Sigmoid colon (tissue), 7 donors: Measurements from ENCODE around the gene RHCE. TPM values are rescaled to one million over a fixed set of nuclear protein-coding genes. Genes with fewer than 3 reads are reported as not detected.
A peak's percentile ranks its signal among the peaks of the same experiment; 100 is the strongest.
"Not testable (repeated sequence)": the region's sequence is repeated elsewhere in the genome, so short reads cannot be mapped to it uniquely, and the experiment has no call there.

ENCODE experiments used
- DNase-seq: peaks from one replicate; pipeline ENCODE4 v3.0.0-alpha.2; 2019
- H3K27ac ChIP-seq, 4 donors: fragments of 200-600 bp; sonication (generic); one replicate each; pipeline ENCODE4 v1.5.1; 2016 to 2019; ENCODE audit warnings: mild to moderate bottlenecking in 1 of 4
- H3K27me3 ChIP-seq, 3 donors: fragments of 200-600 bp; sonication (generic); one replicate each; pipeline ENCODE4 v1.5.1; 2019; ENCODE audit warnings: mild to moderate bottlenecking in 1 of 3
- H3K36me3 ChIP-seq, 4 donors: fragments of 200-600 bp; sonication (generic); one replicate each; pipeline ENCODE4 v1.5.1; 2016 to 2019
- H3K4me1 ChIP-seq, 4 donors: fragments of 200-600 bp; sonication (generic); one replicate each; pipeline ENCODE4 v1.5.1; 2017 to 2019
- H3K4me3 ChIP-seq, 4 donors: fragments of 200-600 bp; sonication (generic); one replicate each; pipeline ENCODE4 v1.5.1; 2017 to 2019; ENCODE audit warnings: mild to moderate bottlenecking in 2 of 4, moderate library complexity in 1 of 4
- H3K9me3 ChIP-seq, 4 donors: fragments of 200-600 bp in 3 of 4; sonication (generic) in 3 of 4; one replicate each; pipeline versions ENCODE4 v1.5.1 to v1.6.1; 2013 to 2019
- CTCF ChIP-seq, 4 experiments: fragments of 450-650 bp in 3 of 4; fragments of 200-600 bp in 1 of 4; IDR thresholded peaks; one replicate each; pipeline ENCODE4 v1.5.1; 2016 to 2019; ENCODE audit warnings: antibody characterized with exemption in 4 of 4, mild to moderate bottlenecking in 3 of 4, moderate library complexity in 2 of 4
- EP300 ChIP-seq, 4 donors: sonication (generic); formaldehyde crosslinking; IDR thresholded peaks; one replicate each; pipeline ENCODE4 v1.6.1; 2017; ENCODE audit warnings: antibody characterized with exemption in 4 of 4
- POLR2A ChIP-seq, 2 donors: fragments of 450-650 bp; IDR thresholded peaks; one replicate each; pipeline ENCODE4 v1.6.1; 2016; ENCODE audit warnings: antibody characterized with exemption in 2 of 2, mild to moderate bottlenecking in 2 of 2, moderate library complexity in 2 of 2
- POLR2AphosphoS5 ChIP-seq, 4 donors: sonication (generic); formaldehyde crosslinking; IDR thresholded peaks; one replicate each; pipeline ENCODE4 v1.6.1; 2017; ENCODE audit warnings: antibody characterized with exemption in 4 of 4
- WGBS, 2 donors: extraction: QIAGEN DNeasy Blood & Tissue Kit; methylation state at CpG; one replicate each; pipeline ENCODE4 v1.1.7; 2013; 5-methylcytosine and 5-hydroxymethylcytosine counted together
- intact Hi-C: fragments of 100-400 bp; cut with DNase I; formaldehyde crosslinking; loops from one replicate; pipeline ENCODE4 v1.15.1; 2023
- polyA plus RNA-seq, 3 donors: library from polyadenylated mRNA; stranded (reverse); fragments of 200-250 nt; gene quantifications; one replicate each; pipeline ENCODE4 v1.2.3, GENCODE V29; 2013
- total RNA-seq, 4 donors: library from RNA; depleted of rRNA; stranded (reverse); fragments of >200 nt; gene quantifications; one replicate each; pipeline ENCODE4 v1.1.0, GENCODE V29; 2016
- donor health status: healthy with polysubstance abuse.
- donor health status: Bipolar disorder and iron deficiency.
- donor health status: healthy.

Gene RHCE
- total RNA-seq (under 1 TPM in 2 of 4 donors, not detected in 2; 0.36 to 0.83 TPM), polyA plus RNA-seq (under 1 TPM in 1 of 3 donors, not detected in 2; 0.07 TPM)

- H3K27me3 ChIP-seq, DNase-seq, H3K9me3 ChIP-seq, H3K4me3 ChIP-seq, H3K27ac ChIP-seq, H3K4me1 ChIP-seq, H3K36me3 ChIP-seq, intact Hi-C loops: not testable (repeated sequence)
- WGBS, 2 donors: 95 to 96% methylated on average over 8 to 9 of the region's 9 CpGs
These were observed at the start of gene RHCE for GRCh38 chr1:25420715-25421114. TSS of gene RHCE (minus strand) at chr1:25420825. CDS start at chr1:25420786, 39 bp downstream.

- no peak for TF ChIP-seq EP300 (IDR thresholded peaks at IDR 0.05)
- TF ChIP-seq POLR2A (IDR thresholded peaks at IDR 0.05): no peak
- TF ChIP-seq CTCF (IDR thresholded peaks at IDR 0.05): no peak
- TF ChIP-seq POLR2AphosphoS5 (IDR thresholded peaks at IDR 0.05): no peak
- peaks cover 0 to 53% (median 33%) of the 10 kb centered on the region in 4 donors for H3K4me1 ChIP-seq
These were observed 48.6 kb upstream of the RHCE start for GRCh38 chr1:25469177-25469576.

GRCh38 chr1:25468033-25468432 is 47.4 kb upstream of the RHCE start:
- intact Hi-C loops: no loop called here
- no peak for DNase-seq
- Histone ChIP-seq H3K27me3 (no peaks in the 10 kb centered on the region), H3K4me1 (peaks cover 0 to 43% (median 30%) of the 10 kb centered on the region in 4 donors), H3K4me3 (no peak overlapping the region), H3K36me3 (no peaks in the 10 kb centered on the region), H3K27ac (peak overlapping the region in 1 of 4 donors; percentile 41), H3K9me3 (no peaks in the 10 kb centered on the region)
- TF ChIP-seq EP300 (IDR thresholded peaks at IDR 0.05) (no peak), CTCF (IDR thresholded peaks at IDR 0.05) (no peak), POLR2AphosphoS5 (IDR thresholded peaks at IDR 0.05) (no peak), POLR2A (IDR thresholded peaks at IDR 0.05) (no peak)

More at GRCh38 chr1:25469177-25469576, 48.6 kb upstream of the RHCE start:
- Histone ChIP-seq H3K36me3 (no peaks in the 10 kb centered on the region), H3K27me3 (no peaks in the 10 kb centered on the region), H3K27ac (no peak overlapping the region), H3K9me3 (no peaks in the 10 kb centered on the region), H3K4me3 (no peak overlapping the region)
- WGBS, 2 donors: 86 to 90% methylated on average over 2 of the region's 2 CpGs
- no peak for DNase-seq
- intact Hi-C loops: no loop called here

- DNase-seq: no peak
- Histone ChIP-seq H3K36me3 (no peaks in the 10 kb centered on the region), H3K4me3 (no peak overlapping the region), H3K9me3 (no peaks in the 10 kb centered on the region), H3K4me1 (peaks cover 0 to 43% (median 33%) of the 10 kb centered on the region in 4 donors), H3K27ac (peak overlapping the region in 1 of 4 donors; percentile 41), H3K27me3 (no peaks in the 10 kb centered on the region)
- intact Hi-C loops: no loop called here
- TF ChIP-seq EP300 (IDR thresholded peaks at IDR 0.05): no peak
- no peak for TF ChIP-seq POLR2AphosphoS5 (IDR thresholded peaks at IDR 0.05)
- TF ChIP-seq POLR2A (IDR thresholded peaks at IDR 0.05): no peak
- TF ChIP-seq CTCF (IDR thresholded peaks at IDR 0.05): no peak
- WGBS, 2 donors: 68 to 91% methylated on average over 1 of the region's 1 CpG
These were observed 47.0 kb upstream of the RHCE start for GRCh38 chr1:25467616-25468015.

GRCh38 chr1:25467193-25467592 is 46.6 kb upstream of the RHCE start:
- H3K9me3 ChIP-seq: no peaks in the 10 kb centered on the region
- 56 to 75% methylated on average over 4 of the region's 4 CpGs for WGBS, 2 donors
- no peak for TF ChIP-seq POLR2AphosphoS5 (IDR thresholded peaks at IDR 0.05)
- TF ChIP-seq CTCF (IDR thresholded peaks at IDR 0.05): no peak
- no peak for TF ChIP-seq POLR2A (IDR thresholded peaks at IDR 0.05)
- no peak for TF ChIP-seq EP300 (IDR thresholded peaks at IDR 0.05)
- peaks cover 0 to 43% (median 33%) of the 10 kb centered on the region in 4 donors for H3K4me1 ChIP-seq
- no peaks in the 10 kb centered on the region for H3K36me3 ChIP-seq
- no peak overlapping the region for H3K27ac ChIP-seq
- DNase-seq: no peak
- H3K27me3 ChIP-seq: no peaks in the 10 kb centered on the region
- no peak overlapping the region for H3K4me3 ChIP-seq
- intact Hi-C loops: no loop called here
